Colonic mucosa (tissue), 4 donors: ENCODE measurements around the gene TNIP1. TPM values are rescaled to one million over a fixed set of nuclear protein-coding genes. Genes with fewer than 3 reads are reported as not detected.
A peak's percentile ranks its signal among the peaks of the same experiment; 100 is the strongest.

ENCODE experiments used
- DNase-seq: peaks from one replicate; pipeline ENCODE4 v3.0.0-alpha.2; 2020
- H3K27ac ChIP-seq: fragments of 200-600 bp; one replicate; pipeline ENCODE4 v1.8.0; 2021
- H3K27me3 ChIP-seq: fragments of 200-600 bp; one replicate; pipeline ENCODE4 v1.8.0; 2021
- H3K36me3 ChIP-seq: fragments of 200-600 bp; one replicate; pipeline ENCODE4 v1.8.0; 2021
- H3K4me1 ChIP-seq: fragments of 200-600 bp; one replicate; pipeline ENCODE4 v1.8.0; 2021; ENCODE audit warnings: mild to moderate bottlenecking
- H3K4me3 ChIP-seq: fragments of 200-600 bp; one replicate; pipeline ENCODE4 v1.8.0; 2021
- H3K9ac ChIP-seq, 2 donors: one replicate each; pipeline ENCODE4 v1.7.0; 2013; ENCODE audit warnings: control low read depth in 2 of 2, low read depth in 2 of 2, low read length in 2 of 2
- H3K9me3 ChIP-seq: fragments of 200-600 bp; one replicate; pipeline ENCODE4 v1.8.0; 2021
- CTCF ChIP-seq: fragments of 200-600 bp; IDR thresholded peaks from one replicate; pipeline ENCODE4 v1.8.0; 2022; ENCODE audit warnings: antibody characterized with exemption, mild to moderate bottlenecking
- intact Hi-C: fragments of 100-400 bp; cut with DNase I; formaldehyde crosslinking; loops from one replicate; pipeline ENCODE4 v1.14.1; 2022
- total RNA-seq, 2 donors: library from RNA; stranded (reverse); fragmentation: NEBNext Ultra II Directional in 1 of 2; extraction: Animal tissue kit (Norgen Biotek cat#: 25700) in 1 of 2; gene quantifications; one replicate each; pipeline ENCODE4 v1.2.1, GENCODE V29; 2021
- donor health status: healthy.
- donor health status: DM: no; HTN: no; CAD: no.
- donor health status: DM: no; HTN: no; CAD: no.

The TNIP1 gene
- total RNA-seq, 2 donors from 2014 or later: 153 to 220 TPM

GRCh38 chr5:151038412-151038745, 42.5 kb downstream of the TNIP1 start:
- no peak overlapping the region for H3K9ac ChIP-seq
- H3K4me1 ChIP-seq: no peaks in the 10 kb centered on the region
- intact Hi-C loops: no loop called here
- H3K9me3 ChIP-seq: no peaks in the 10 kb centered on the region
- peaks cover 44% of the 10 kb centered on the region for H3K36me3 ChIP-seq
- no peaks in the 10 kb centered on the region for H3K27me3 ChIP-seq
- no peak overlapping the region for H3K4me3 ChIP-seq
- TF ChIP-seq CTCF: no peak
- peak overlapping the region; percentile 49 for H3K27ac ChIP-seq
- no peak for DNase-seq

GRCh38 chr5:151037561-151038411, 43.0 kb downstream of the TNIP1 start:
- Histone ChIP-seq H3K9me3 (no peaks in the 10 kb centered on the region), H3K36me3 (peaks cover 44% of the 10 kb centered on the region), H3K27me3 (no peaks in the 10 kb centered on the region), H3K27ac (peak overlapping the region; percentile 49), H3K4me1 (no peaks in the 10 kb centered on the region), H3K4me3 (no peak overlapping the region), H3K9ac (no peak overlapping the region)
- no peak for DNase-seq
- intact Hi-C loops: no loop called here
- TF ChIP-seq CTCF: no peak

- Histone ChIP-seq H3K4me1 (no peaks in the 10 kb centered on the region), H3K9me3 (no peaks in the 10 kb centered on the region), H3K9ac (no peak overlapping the region), H3K27ac (no peak overlapping the region), H3K4me3 (no peak overlapping the region), H3K36me3 (peaks cover 43% of the 10 kb centered on the region), H3K27me3 (no peaks in the 10 kb centered on the region)
- DNase-seq: no peak
- intact Hi-C loops: no loop called here
- no peak for TF ChIP-seq CTCF
These were observed 44.3 kb downstream of the TNIP1 start for GRCh38 chr5:151036556-151036955.

GRCh38 chr5:151034422-151035379, 46.1 kb downstream of the TNIP1 start:
- H3K9ac ChIP-seq: no peak overlapping the region
- no peak overlapping the region for H3K27ac ChIP-seq
- intact Hi-C loops: no loop called here
- no peak for TF ChIP-seq CTCF
- DNase-seq: no peak
- H3K27me3 ChIP-seq: no peaks in the 10 kb centered on the region
- no peak overlapping the region for H3K4me3 ChIP-seq
- no peaks in the 10 kb centered on the region for H3K9me3 ChIP-seq
- peaks cover 36% of the 10 kb centered on the region for H3K36me3 ChIP-seq
- no peaks in the 10 kb centered on the region for H3K4me1 ChIP-seq

GRCh38 chr5:151033217-151033934, 47.5 kb downstream of the TNIP1 start:
- H3K4me3 ChIP-seq: no peak overlapping the region
- H3K9me3 ChIP-seq: no peaks in the 10 kb centered on the region
- H3K27ac ChIP-seq: no peak overlapping the region
- H3K9ac ChIP-seq: no peak overlapping the region
- H3K4me1 ChIP-seq: no peaks in the 10 kb centered on the region
- DNase-seq: no peak
- TF ChIP-seq CTCF: no peak
- peaks cover 30% of the 10 kb centered on the region for H3K36me3 ChIP-seq
- H3K27me3 ChIP-seq: no peaks in the 10 kb centered on the region
- intact Hi-C loops: no loop called here
